IMR-90 (cell line): ENCODE measurements around the gene UNC5B.

Experiments used
- BHLHE40 ChIP-seq: fragments of 150-350 bp; IDR thresholded peaks from 2 replicates; pipeline ENCODE4 v1.6.1; 2016; ENCODE audit warnings: mild to moderate bottlenecking, low read depth, low read length
- MAZ ChIP-seq: IDR thresholded peaks from 2 replicates; pipeline ENCODE4 v1.6.1; 2012; ENCODE audit warnings: low read depth, mild to moderate bottlenecking, low read length, improper control_type of control experiment, moderate library complexity, borderline replicate concordance
- POLR2A ChIP-seq: IDR thresholded peaks from 2 replicates; pipeline ENCODE4 v1.6.1; 2012; ENCODE audit warnings: mild to moderate bottlenecking, low read depth, low read length
- RCOR1 ChIP-seq: IDR thresholded peaks from 2 replicates; pipeline ENCODE4 v1.6.1; 2012; ENCODE audit warnings: mild to moderate bottlenecking, low read length, improper control_type of control experiment; ENCODE audit not compliant: insufficient replicate concordance
- SMC3 ChIP-seq: fragments of 150-350 bp; IDR thresholded peaks from 2 replicates; pipeline ENCODE4 v1.6.1; 2016; ENCODE audit warnings: low read depth, mild to moderate bottlenecking, antibody characterized with exemption, low read length, moderate library complexity
- TF ChIP-seq, protein P1 (sequence below): conservative IDR thresholded peaks from 2 replicates; pipeline ENCODE4 v1.5.1; 2012; ENCODE audit warnings: mild to moderate bottlenecking, low read depth, low read length, improper control_type of control experiment
- TF ChIP-seq, protein P2 (sequence below): fragments of 150-350 bp; IDR thresholded peaks from 2 replicates; pipeline ENCODE4 v1.6.1; 2017; ENCODE audit warnings: mild to moderate bottlenecking, antibody characterized with exemption, low read length, low read depth
- TF ChIP-seq, protein P3 (sequence below): fragments of 150-350 bp; IDR thresholded peaks from 2 replicates; pipeline ENCODE4 v1.6.1; 2016; ENCODE audit warnings: low read depth, mild to moderate bottlenecking, low read length, moderate library complexity, borderline replicate concordance

DNA sequence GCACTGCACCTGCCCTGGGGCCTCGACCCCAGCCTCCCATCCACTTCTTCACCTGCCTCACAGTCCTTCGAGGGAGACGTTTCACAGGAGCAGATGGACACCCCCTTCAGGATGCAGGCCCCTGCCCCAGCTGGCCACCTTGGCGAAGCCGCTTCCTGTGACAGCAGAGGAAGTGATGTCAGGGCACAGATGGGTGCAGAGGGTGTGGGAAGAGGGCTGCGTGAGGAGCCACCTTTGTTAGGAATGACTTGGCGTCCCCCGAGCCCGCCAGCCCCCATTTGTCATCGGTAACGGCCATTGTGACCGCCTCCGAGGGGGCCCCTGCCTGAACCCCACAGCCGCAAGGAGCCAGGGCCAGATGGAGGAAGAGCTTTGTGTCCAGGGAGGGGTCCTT lies 59.3 kb downstream of the UNC5B start:
- TF ChIP-seq, protein P1, sequence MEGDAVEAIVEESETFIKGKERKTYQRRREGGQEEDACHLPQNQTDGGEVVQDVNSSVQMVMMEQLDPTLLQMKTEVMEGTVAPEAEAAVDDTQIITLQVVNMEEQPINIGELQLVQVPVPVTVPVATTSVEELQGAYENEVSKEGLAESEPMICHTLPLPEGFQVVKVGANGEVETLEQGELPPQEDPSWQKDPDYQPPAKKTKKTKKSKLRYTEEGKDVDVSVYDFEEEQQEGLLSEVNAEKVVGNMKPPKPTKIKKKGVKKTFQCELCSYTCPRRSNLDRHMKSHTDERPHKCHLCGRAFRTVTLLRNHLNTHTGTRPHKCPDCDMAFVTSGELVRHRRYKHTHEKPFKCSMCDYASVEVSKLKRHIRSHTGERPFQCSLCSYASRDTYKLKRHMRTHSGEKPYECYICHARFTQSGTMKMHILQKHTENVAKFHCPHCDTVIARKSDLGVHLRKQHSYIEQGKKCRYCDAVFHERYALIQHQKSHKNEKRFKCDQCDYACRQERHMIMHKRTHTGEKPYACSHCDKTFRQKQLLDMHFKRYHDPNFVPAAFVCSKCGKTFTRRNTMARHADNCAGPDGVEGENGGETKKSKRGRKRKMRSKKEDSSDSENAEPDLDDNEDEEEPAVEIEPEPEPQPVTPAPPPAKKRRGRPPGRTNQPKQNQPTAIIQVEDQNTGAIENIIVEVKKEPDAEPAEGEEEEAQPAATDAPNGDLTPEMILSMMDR: no peak
- no peak for TF ChIP-seq POLR2A
- TF ChIP-seq RCOR1: no peak
- no peak for TF ChIP-seq BHLHE40
- no peak for TF ChIP-seq SMC3
- no peak for TF ChIP-seq MAZ
- TF ChIP-seq, protein P2, sequence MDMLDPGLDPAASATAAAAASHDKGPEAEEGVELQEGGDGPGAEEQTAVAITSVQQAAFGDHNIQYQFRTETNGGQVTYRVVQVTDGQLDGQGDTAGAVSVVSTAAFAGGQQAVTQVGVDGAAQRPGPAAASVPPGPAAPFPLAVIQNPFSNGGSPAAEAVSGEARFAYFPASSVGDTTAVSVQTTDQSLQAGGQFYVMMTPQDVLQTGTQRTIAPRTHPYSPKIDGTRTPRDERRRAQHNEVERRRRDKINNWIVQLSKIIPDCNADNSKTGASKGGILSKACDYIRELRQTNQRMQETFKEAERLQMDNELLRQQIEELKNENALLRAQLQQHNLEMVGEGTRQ: no peak
- TF ChIP-seq, protein P3, sequence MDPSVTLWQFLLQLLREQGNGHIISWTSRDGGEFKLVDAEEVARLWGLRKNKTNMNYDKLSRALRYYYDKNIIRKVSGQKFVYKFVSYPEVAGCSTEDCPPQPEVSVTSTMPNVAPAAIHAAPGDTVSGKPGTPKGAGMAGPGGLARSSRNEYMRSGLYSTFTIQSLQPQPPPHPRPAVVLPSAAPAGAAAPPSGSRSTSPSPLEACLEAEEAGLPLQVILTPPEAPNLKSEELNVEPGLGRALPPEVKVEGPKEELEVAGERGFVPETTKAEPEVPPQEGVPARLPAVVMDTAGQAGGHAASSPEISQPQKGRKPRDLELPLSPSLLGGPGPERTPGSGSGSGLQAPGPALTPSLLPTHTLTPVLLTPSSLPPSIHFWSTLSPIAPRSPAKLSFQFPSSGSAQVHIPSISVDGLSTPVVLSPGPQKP: no peak
